ENCODE measurements around the gene SS18.

GRCh38 chr18:26003817-26004216, 86.6 kb downstream of the SS18 start:
- no peak for TF ChIP-seq EZH2 (IDR thresholded peaks at IDR 0.05; ENCODE audit: borderline replicate concordance)
- TF ChIP-seq, protein P1, sequence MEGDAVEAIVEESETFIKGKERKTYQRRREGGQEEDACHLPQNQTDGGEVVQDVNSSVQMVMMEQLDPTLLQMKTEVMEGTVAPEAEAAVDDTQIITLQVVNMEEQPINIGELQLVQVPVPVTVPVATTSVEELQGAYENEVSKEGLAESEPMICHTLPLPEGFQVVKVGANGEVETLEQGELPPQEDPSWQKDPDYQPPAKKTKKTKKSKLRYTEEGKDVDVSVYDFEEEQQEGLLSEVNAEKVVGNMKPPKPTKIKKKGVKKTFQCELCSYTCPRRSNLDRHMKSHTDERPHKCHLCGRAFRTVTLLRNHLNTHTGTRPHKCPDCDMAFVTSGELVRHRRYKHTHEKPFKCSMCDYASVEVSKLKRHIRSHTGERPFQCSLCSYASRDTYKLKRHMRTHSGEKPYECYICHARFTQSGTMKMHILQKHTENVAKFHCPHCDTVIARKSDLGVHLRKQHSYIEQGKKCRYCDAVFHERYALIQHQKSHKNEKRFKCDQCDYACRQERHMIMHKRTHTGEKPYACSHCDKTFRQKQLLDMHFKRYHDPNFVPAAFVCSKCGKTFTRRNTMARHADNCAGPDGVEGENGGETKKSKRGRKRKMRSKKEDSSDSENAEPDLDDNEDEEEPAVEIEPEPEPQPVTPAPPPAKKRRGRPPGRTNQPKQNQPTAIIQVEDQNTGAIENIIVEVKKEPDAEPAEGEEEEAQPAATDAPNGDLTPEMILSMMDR (IDR thresholded peaks at IDR 0.05; ENCODE audit: poor library complexity) = no peak
- TF ChIP-seq EZH2phosphoT487 (IDR thresholded peaks at IDR 0.05; ENCODE audit: low read depth, severe bottlenecking, unreplicated experiment) = no peak

All from hepatocyte (in vitro differentiated cells).